ENCODE results near the gene SHB. TPM values are rescaled to one million over a fixed set of nuclear protein-coding genes. Genes with fewer than 3 reads are reported as not detected.
A peak's percentile ranks its signal among the peaks of the same experiment; 100 is the strongest.

SHB gene
- total RNA-seq, 1 experiment from 2014 or later = 28.7 TPM

DNA sequence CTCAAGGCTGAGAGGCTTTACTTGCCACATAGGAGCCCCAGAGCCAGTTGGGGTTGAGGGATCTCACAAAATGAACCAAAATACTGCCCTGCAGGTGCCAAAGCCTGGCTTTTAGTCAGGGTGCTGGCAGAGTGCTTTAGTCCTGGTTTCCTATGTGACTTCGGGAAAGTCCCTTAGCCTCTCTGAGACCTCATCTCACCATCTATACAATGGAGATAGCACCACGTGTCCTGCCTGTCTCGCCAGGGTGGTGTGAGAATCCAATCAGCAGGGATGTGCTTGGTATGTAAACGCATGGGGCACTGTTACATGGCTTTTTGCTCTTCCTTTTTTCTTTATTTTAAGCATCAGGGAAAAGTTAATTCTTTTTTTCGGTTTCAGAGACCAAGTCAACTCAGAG is 68.3 kb downstream of the SHB start:
- Histone ChIP-seq H4K20me1 (ENCODE audit: insufficient read depth) (no peaks in the 10 kb centered on the region; the same call in 1 of the 2 replicates), H3K36me3 (ENCODE audit: control insufficient read depth in 1 of 2, insufficient read depth in 2 of 2, low read length in 2 of 2) (no peaks in the 10 kb centered on the region), H3K4me2 (ENCODE audit: low read length) (peak overlapping the region; percentile 70), H3K27ac (ENCODE audit: low read depth, low read length) (no peak overlapping the region), H3K4me3 (replicated peaks in 1 of 2; ENCODE audit: low read depth in 1 of 2, low read length in 2 of 2) (no peak overlapping the region), H3K9me3 (ENCODE audit: control insufficient read depth in 1 of 2, insufficient read depth in 1 of 2, low read depth in 1 of 2, low read length in 2 of 2) (no peaks in the 10 kb centered on the region), H3K79me2 (ENCODE audit: insufficient read depth, low read length) (peaks cover 82% of the 10 kb centered on the region), H3K9ac (ENCODE audit: low read length) (no peak overlapping the region), H3K9me2 (ENCODE audit: insufficient read depth) (no peaks in the 10 kb centered on the region), H3K27me3 (ENCODE audit: insufficient read depth, low read length) (no peaks in the 10 kb centered on the region), H2AFZ (ENCODE audit: low read depth, low read length, poor library complexity, severe bottlenecking) (no peak overlapping the region), H3K4me1 (ENCODE audit: control insufficient read depth in 1 of 2, insufficient read depth in 2 of 2, low read length in 2 of 2) (peaks cover 25 to 77% of the 10 kb centered on the region in 2 experiments)
- no peak for ATAC-seq
- ChIA-PET CTCF (no interaction called here), POLR2A (no interaction called here), RAD21 (ENCODE audit: low non-redundant PET in 1 of 2, low total read pairs in 2 of 2, uncharacterized antibody in 2 of 2, unreplicated experiment in 2 of 2) (no interaction called here)
- BruUV-seq (replicated peaks) = no TSS peak
- DNase-seq (ENCODE audit: low read depth, low spot score) = no peak
- intact Hi-C loops (cut with micrococcal nuclease) = no loop called here
- TF ChIP-seq FOSL1 (IDR thresholded peaks at IDR 0.05; ENCODE audit: low read depth) (no peak), POLR2AphosphoS5 (IDR thresholded peaks at IDR 0.05; ENCODE audit: low read depth, low read length) (no peak), TCF7L2 (IDR thresholded peaks at IDR 0.05; ENCODE audit: borderline replicate concordance, extremely low read depth, insufficient read depth, insufficient read length) (no peak), ZNF274 (IDR thresholded peaks at IDR 0.05; ENCODE audit: low read depth, low read length) (no peak), RAD21 (IDR thresholded peaks at IDR 0.05; ENCODE audit: low read depth) (no peak), EGR1 (IDR thresholded peaks at IDR 0.05; ENCODE audit: low read depth) (no peak), JUND (IDR thresholded peaks at IDR 0.05) (no peak)

DNA sequence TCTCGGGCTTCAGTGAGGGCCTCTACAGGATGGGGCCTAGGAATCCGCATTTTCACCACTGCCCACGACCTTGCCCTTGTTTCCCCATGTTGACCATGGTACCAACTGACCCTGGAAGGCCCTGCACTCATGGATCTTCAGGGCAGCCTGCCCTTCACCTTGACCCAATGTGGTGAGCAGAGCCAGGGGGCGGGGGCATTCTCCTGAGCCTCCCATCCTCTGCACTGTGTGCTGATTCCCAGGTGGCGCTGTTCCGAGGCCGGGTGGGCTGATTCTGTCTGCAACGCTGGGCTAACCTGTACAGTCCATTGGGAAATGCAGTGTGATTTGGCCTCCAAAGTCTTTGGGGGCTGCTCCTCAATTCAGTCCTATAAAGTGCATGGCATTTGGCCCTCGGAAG is 68.7 kb downstream of the SHB start:
- Histone ChIP-seq H3K4me1 (ENCODE audit: control insufficient read depth in 1 of 2, insufficient read depth in 2 of 2, low read length in 2 of 2) (peaks cover 22 to 77% of the 10 kb centered on the region in 2 experiments), H3K27me3 (ENCODE audit: insufficient read depth, low read length) (no peaks in the 10 kb centered on the region), H3K9me2 (ENCODE audit: insufficient read depth) (no peaks in the 10 kb centered on the region), H3K9ac (ENCODE audit: low read length) (peak overlapping the region; percentile 51), H3K9me3 (ENCODE audit: control insufficient read depth in 1 of 2, insufficient read depth in 1 of 2, low read depth in 1 of 2, low read length in 2 of 2) (no peaks in the 10 kb centered on the region), H3K36me3 (ENCODE audit: control insufficient read depth in 1 of 2, insufficient read depth in 2 of 2, low read length in 2 of 2) (no peaks in the 10 kb centered on the region), H3K79me2 (ENCODE audit: insufficient read depth, low read length) (peaks cover 82% of the 10 kb centered on the region), H2AFZ (ENCODE audit: low read depth, low read length, poor library complexity, severe bottlenecking) (no peak overlapping the region), H3K4me3 (replicated peaks in 1 of 2; ENCODE audit: low read depth in 1 of 2, low read length in 2 of 2) (no peak overlapping the region; a peak in 1 of 4 replicates), H3K4me2 (ENCODE audit: low read length) (peak overlapping the region; percentile 70), H3K27ac (ENCODE audit: low read depth, low read length) (peak overlapping the region; percentile 53), H4K20me1 (ENCODE audit: insufficient read depth) (no peaks in the 10 kb centered on the region; the same call in 1 of the 2 replicates)
- RAD21 ChIA-PET (ENCODE audit: low non-redundant PET in 1 of 2, low total read pairs in 2 of 2, uncharacterized antibody in 2 of 2, unreplicated experiment in 2 of 2) = no interaction called here
- POLR2A ChIA-PET = no interaction called here
- no TSS peak for BruUV-seq (replicated peaks)
- CTCF ChIA-PET = interaction anchor here (2.2 kb wide), 1 partner anchor 87 kb away, joined by 10 read pairs; no protein-coding TSS in a partner anchor
- TF ChIP-seq CBX3 (IDR thresholded peaks at IDR 0.05; ENCODE audit: low read depth) = no peak
- TF ChIP-seq, protein P1, sequence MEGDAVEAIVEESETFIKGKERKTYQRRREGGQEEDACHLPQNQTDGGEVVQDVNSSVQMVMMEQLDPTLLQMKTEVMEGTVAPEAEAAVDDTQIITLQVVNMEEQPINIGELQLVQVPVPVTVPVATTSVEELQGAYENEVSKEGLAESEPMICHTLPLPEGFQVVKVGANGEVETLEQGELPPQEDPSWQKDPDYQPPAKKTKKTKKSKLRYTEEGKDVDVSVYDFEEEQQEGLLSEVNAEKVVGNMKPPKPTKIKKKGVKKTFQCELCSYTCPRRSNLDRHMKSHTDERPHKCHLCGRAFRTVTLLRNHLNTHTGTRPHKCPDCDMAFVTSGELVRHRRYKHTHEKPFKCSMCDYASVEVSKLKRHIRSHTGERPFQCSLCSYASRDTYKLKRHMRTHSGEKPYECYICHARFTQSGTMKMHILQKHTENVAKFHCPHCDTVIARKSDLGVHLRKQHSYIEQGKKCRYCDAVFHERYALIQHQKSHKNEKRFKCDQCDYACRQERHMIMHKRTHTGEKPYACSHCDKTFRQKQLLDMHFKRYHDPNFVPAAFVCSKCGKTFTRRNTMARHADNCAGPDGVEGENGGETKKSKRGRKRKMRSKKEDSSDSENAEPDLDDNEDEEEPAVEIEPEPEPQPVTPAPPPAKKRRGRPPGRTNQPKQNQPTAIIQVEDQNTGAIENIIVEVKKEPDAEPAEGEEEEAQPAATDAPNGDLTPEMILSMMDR (IDR thresholded peaks at IDR 0.05 in 2 of 3, conservative IDR thresholded peaks at IDR 0.05 in 1 of 3; ENCODE audit: borderline replicate concordance in 1 of 3, insufficient read depth in 1 of 3, low read depth in 2 of 3, low read length in 2 of 3) = peak in 2 of 3 experiments; percentile 50 to 57; a peak in 4 of 6 replicates
- intact Hi-C loops (cut with micrococcal nuclease) = no loop called here
- ATAC-seq = peak; percentile 64
- DNase-seq (ENCODE audit: low read depth, low spot score) = no peak
